GM18502 (cell line): ENCODE results near the gene INVS.
"Not testable (repeated sequence)": the region's sequence is repeated elsewhere in the genome, so short reads cannot be mapped to it uniquely, and the experiment has no call there.

Experiments used
- ATAC-seq: cut with Tn5 transposase; IDR thresholded peaks from one replicate; pipeline ENCODE4 v1.9.1; 2021; ENCODE audit warnings: mild to moderate bottlenecking; ENCODE audit not compliant: unreplicated experiment, poor library complexity

Gene INVS

GRCh38 chr9:100112677-100113336 is 13.8 kb downstream of the INVS start:
- no peak for ATAC-seq

- ATAC-seq: no peak
These were observed 18.3 kb downstream of the INVS start for GRCh38 chr9:100117316-100117715.

GRCh38 chr9:100120286-100120685 is 21.2 kb downstream of the INVS start:
- no peak for ATAC-seq

- no peak for ATAC-seq
These were observed 26.2 kb downstream of the INVS start for GRCh38 chr9:100125236-100125635.

- no peak for ATAC-seq
These were observed 26.9 kb downstream of the INVS start for GRCh38 chr9:100125910-100126309.

- ATAC-seq: no peak
These were observed 27.4 kb downstream of the INVS start for GRCh38 chr9:100126423-100126822.

- ATAC-seq: no peak
These were observed 30.7 kb downstream of the INVS start for GRCh38 chr9:100129772-100130171.

- no peak for ATAC-seq
These were observed 32.2 kb downstream of the INVS start for GRCh38 chr9:100131216-100131615.

GRCh38 chr9:100131875-100132430 is 32.9 kb downstream of the INVS start:
- ATAC-seq: no peak

- ATAC-seq: no peak
These were observed 35.7 kb downstream of the INVS start for GRCh38 chr9:100134731-100135130.

- not testable (repeated sequence) for ATAC-seq
These were observed 37.8 kb downstream of the INVS start for GRCh38 chr9:100136799-100137198.

- ATAC-seq: not testable (repeated sequence)
These were observed 41.3 kb downstream of the INVS start for GRCh38 chr9:100140303-100140702.

GRCh38 chr9:100141862-100142261 is 42.8 kb downstream of the INVS start:
- not testable (repeated sequence) for ATAC-seq

GRCh38 chr9:100145167-100145934 is 46.3 kb downstream of the INVS start:
- not testable (repeated sequence) for ATAC-seq

- ATAC-seq: not testable (repeated sequence)
These were observed 46.9 kb downstream of the INVS start for GRCh38 chr9:100145976-100146375.

GRCh38 chr9:100150214-100150613 is 51.2 kb downstream of the INVS start:
- no peak for ATAC-seq

GRCh38 chr9:100160021-100160420 is 61.0 kb downstream of the INVS start:
- no peak for ATAC-seq

- no peak for ATAC-seq
These were observed 68.1 kb downstream of the INVS start for GRCh38 chr9:100167176-100167575.

GRCh38 chr9:100167915-100168654 is 69.0 kb downstream of the INVS start:
- ATAC-seq: no peak

- ATAC-seq: no peak
These were observed 71.0 kb downstream of the INVS start for GRCh38 chr9:100170085-100170484.

- no peak for ATAC-seq
These were observed 71.5 kb downstream of the INVS start for GRCh38 chr9:100170556-100170955.
